HepG2 (cell line): ENCODE results near the gene RSL1D1. TPM values are rescaled to one million over a fixed set of nuclear protein-coding genes. Genes with fewer than 3 reads are reported as not detected.
A peak's percentile ranks its signal among the peaks of the same experiment; 100 is the strongest.

ENCODE experiments used
- ARHGAP35 ChIP-seq: sonication (generic); formaldehyde crosslinking; IDR thresholded peaks from 2 replicates; pipeline ENCODE4 v1.9.0; 2022; ENCODE audit warnings: mild to moderate bottlenecking, inconsistent platforms, moderate library complexity, missing genetic modification reagents, borderline replicate concordance
- ATAD3A ChIP-seq: sonication (generic); formaldehyde crosslinking; IDR thresholded peaks from 2 replicates; pipeline ENCODE4 v1.4.0; 2020; ENCODE audit warnings: missing genetic modification reagents
- BRCA1 ChIP-seq: sonication (generic); formaldehyde crosslinking; IDR thresholded peaks from 2 replicates; pipeline ENCODE4 v1.4.0; 2020; ENCODE audit warnings: missing genetic modification reagents
- CBX5 ChIP-seq: sonication (generic); formaldehyde crosslinking; IDR thresholded peaks from 2 replicates; pipeline ENCODE4 v1.4.0; 2020; ENCODE audit warnings: missing genetic modification reagents, borderline replicate concordance
- DMAP1 ChIP-seq: IDR thresholded peaks from 2 replicates; pipeline ENCODE4 v1.6.1; 2016
- ISX ChIP-seq: sonication (generic); formaldehyde crosslinking; conservative IDR thresholded peaks from 2 replicates; pipeline ENCODE4 v1.5.0; 2020; ENCODE audit warnings: missing genetic modification reagents
- NFYC ChIP-seq: IDR thresholded peaks from 2 replicates; pipeline ENCODE4 v1.6.1; 2016; ENCODE audit warnings: missing genetic modification reagents, missing compliant biosample characterization
- POLR2AphosphoS5 ChIP-seq: IDR thresholded peaks from 2 replicates; pipeline ENCODE4 v1.6.1; 2012; ENCODE audit warnings: low read depth, low read length
- REPIN1 ChIP-seq: sonication (generic); formaldehyde crosslinking; IDR thresholded peaks from 2 replicates; pipeline ENCODE4 v1.8.0; 2022; ENCODE audit warnings: missing genetic modification reagents, low read depth, mild to moderate bottlenecking, borderline replicate concordance
- RFXANK ChIP-seq: IDR thresholded peaks from 2 replicates; pipeline ENCODE4 v1.6.1; 2016
- SIN3A ChIP-seq: IDR thresholded peaks from 2 replicates; pipeline ENCODE4 v1.6.1; 2011; ENCODE audit warnings: low read depth, mild to moderate bottlenecking, control low read depth, low read length, borderline replicate concordance
- STAT5B ChIP-seq: sonication (generic); formaldehyde crosslinking; IDR thresholded peaks from 2 replicates; pipeline ENCODE4 v1.4.0; 2020; ENCODE audit warnings: missing genetic modification reagents
- ZNF260 ChIP-seq: sonication (generic); formaldehyde crosslinking; IDR thresholded peaks from 2 replicates; pipeline ENCODE4 v1.4.0; 2020; ENCODE audit warnings: missing genetic modification reagents, low read depth, mild to moderate bottlenecking, borderline replicate concordance
- ZNF33B ChIP-seq: sonication (generic); formaldehyde crosslinking; IDR thresholded peaks from 2 replicates; pipeline ENCODE4 v1.5.1; 2020; ENCODE audit warnings: mild to moderate bottlenecking, missing genetic modification reagents
- ZNF709 ChIP-seq: sonication (generic); formaldehyde crosslinking; IDR thresholded peaks from 2 replicates; pipeline ENCODE4 v1.5.0; 2020; ENCODE audit warnings: mild to moderate bottlenecking, missing genetic modification reagents
- ZSCAN9 ChIP-seq: IDR thresholded peaks from 2 replicates; pipeline ENCODE4 v1.6.1; 2016; ENCODE audit warnings: borderline replicate concordance
- polyA plus RNA-seq, 8 experiments: library from polyadenylated mRNA; depleted of rRNA in 3 of 8; stranded (reverse) in 7 of 8; unstranded in 1 of 8; fragments of >200 nt; fragmentation: Illumina TruSeq in 4 of 8; extraction: Trizol in 4 of 8; gene quantifications; 2 replicates each; pipeline versions ENCODE4 v1.2.1 to v1.2.3, GENCODE V29; 2011 to 2016; ENCODE audit warnings: low read depth in 4 of 8, missing spikeins in 1 of 8, mixed read lengths in 1 of 8; ENCODE audit not compliant: insufficient read depth in 1 of 8
- total RNA-seq, 5 experiments: library from RNA; depleted of rRNA; stranded (reverse); fragments of >200 nt; fragmentation: Illumina TruSeq; extraction: Trizol; gene quantifications; 2 replicates each; pipeline ENCODE4 v1.2.3, GENCODE V29; 2016; ENCODE audit warnings: low read depth in 1 of 5
- TF ChIP-seq, protein P1 (sequence below): fragments of 450-650 bp; IDR thresholded peaks from 2 replicates; pipeline ENCODE4 v1.6.1; 2017; ENCODE audit warnings: mild to moderate bottlenecking
- TF ChIP-seq, protein P2 (sequence below): sonication (generic); formaldehyde crosslinking; IDR thresholded peaks from 2 replicates; pipeline ENCODE4 v1.5.0; 2020; ENCODE audit warnings: mild to moderate bottlenecking, missing genetic modification reagents, borderline replicate concordance

RSL1D1 gene
- total and polyA plus RNA-seq, 2 of the 13 experiments (the other 11 are each of a cell fraction or from before 2014, with no cell fraction given) = 187 to 343 TPM

DNA sequence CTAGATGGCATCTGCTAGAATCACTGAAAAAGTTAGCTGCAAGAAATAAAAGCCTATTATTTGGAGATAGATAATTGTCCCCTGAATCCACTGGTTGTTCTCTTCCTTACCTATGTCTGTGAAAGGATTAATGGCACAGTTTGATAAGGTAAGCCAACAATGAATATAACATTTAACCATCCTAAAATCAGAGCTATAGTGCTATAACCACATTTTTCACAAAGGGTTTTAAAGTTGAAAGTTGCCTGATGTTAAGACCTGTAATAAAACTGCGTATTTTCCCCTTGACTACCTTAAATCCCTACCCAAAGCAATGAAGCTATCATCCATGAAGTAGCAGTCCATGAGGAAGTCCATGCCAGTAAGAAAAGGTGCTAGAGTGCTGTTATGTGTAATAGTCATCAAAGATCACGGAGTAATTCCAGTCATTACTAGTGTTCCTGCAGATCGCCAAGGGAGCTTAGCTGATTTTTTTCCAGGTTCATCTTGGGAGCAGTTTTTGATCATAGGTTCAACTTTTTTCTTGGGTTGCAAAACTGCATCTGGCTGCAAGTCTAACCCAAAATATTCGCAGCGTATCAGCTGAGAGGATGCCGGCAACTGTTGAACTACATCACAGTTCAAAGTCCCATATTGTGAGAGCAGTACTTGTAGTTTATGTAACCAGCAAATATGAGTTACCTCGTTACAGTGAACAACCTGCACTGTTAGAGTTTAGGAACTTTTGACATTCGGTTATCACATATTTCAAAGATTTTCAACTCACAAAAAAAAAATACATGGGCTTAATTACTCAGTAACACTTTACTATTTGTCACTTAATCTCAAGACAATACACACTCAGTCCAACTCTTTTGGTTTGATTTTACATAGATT lies 18.2 kb upstream of the RSL1D1 start (continued):
- TF ChIP-seq, protein P1, sequence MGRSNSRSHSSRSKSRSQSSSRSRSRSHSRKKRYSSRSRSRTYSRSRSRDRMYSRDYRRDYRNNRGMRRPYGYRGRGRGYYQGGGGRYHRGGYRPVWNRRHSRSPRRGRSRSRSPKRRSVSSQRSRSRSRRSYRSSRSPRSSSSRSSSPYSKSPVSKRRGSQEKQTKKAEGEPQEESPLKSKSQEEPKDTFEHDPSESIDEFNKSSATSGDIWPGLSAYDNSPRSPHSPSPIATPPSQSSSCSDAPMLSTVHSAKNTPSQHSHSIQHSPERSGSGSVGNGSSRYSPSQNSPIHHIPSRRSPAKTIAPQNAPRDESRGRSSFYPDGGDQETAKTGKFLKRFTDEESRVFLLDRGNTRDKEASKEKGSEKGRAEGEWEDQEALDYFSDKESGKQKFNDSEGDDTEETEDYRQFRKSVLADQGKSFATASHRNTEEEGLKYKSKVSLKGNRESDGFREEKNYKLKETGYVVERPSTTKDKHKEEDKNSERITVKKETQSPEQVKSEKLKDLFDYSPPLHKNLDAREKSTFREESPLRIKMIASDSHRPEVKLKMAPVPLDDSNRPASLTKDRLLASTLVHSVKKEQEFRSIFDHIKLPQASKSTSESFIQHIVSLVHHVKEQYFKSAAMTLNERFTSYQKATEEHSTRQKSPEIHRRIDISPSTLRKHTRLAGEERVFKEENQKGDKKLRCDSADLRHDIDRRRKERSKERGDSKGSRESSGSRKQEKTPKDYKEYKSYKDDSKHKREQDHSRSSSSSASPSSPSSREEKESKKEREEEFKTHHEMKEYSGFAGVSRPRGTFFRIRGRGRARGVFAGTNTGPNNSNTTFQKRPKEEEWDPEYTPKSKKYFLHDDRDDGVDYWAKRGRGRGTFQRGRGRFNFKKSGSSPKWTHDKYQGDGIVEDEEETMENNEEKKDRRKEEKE = no peak
- TF ChIP-seq BRCA1 (CRISPR knock-in tag) (peak; percentile 32; the same call in 1 of the 2 replicates), NFYC (CRISPR knock-in tag) (peak; percentile 66), ZNF709 (no peak), ZSCAN9 (CRISPR knock-in tag) (peak; percentile 72; the same call in 1 of the 2 replicates), DMAP1 (CRISPR knock-in tag) (0 out of 2 replicates have a peak, but pooled peaks have one; percentile 30), REPIN1 (CRISPR knock-in tag) (no peak), ISX (no peak), SIN3A (peak; percentile 87), ARHGAP35 (no peak), POLR2AphosphoS5 (no peak; the same call in 1 of the 2 replicates), ZNF260 (no peak), CBX5 (CRISPR knock-in tag) (no peak), STAT5B (CRISPR knock-in tag) (no peak), RFXANK (no peak), ZNF33B (CRISPR knock-in tag) (no peak), ATAD3A (CRISPR knock-in tag) (no peak)
- TF ChIP-seq, protein P2, sequence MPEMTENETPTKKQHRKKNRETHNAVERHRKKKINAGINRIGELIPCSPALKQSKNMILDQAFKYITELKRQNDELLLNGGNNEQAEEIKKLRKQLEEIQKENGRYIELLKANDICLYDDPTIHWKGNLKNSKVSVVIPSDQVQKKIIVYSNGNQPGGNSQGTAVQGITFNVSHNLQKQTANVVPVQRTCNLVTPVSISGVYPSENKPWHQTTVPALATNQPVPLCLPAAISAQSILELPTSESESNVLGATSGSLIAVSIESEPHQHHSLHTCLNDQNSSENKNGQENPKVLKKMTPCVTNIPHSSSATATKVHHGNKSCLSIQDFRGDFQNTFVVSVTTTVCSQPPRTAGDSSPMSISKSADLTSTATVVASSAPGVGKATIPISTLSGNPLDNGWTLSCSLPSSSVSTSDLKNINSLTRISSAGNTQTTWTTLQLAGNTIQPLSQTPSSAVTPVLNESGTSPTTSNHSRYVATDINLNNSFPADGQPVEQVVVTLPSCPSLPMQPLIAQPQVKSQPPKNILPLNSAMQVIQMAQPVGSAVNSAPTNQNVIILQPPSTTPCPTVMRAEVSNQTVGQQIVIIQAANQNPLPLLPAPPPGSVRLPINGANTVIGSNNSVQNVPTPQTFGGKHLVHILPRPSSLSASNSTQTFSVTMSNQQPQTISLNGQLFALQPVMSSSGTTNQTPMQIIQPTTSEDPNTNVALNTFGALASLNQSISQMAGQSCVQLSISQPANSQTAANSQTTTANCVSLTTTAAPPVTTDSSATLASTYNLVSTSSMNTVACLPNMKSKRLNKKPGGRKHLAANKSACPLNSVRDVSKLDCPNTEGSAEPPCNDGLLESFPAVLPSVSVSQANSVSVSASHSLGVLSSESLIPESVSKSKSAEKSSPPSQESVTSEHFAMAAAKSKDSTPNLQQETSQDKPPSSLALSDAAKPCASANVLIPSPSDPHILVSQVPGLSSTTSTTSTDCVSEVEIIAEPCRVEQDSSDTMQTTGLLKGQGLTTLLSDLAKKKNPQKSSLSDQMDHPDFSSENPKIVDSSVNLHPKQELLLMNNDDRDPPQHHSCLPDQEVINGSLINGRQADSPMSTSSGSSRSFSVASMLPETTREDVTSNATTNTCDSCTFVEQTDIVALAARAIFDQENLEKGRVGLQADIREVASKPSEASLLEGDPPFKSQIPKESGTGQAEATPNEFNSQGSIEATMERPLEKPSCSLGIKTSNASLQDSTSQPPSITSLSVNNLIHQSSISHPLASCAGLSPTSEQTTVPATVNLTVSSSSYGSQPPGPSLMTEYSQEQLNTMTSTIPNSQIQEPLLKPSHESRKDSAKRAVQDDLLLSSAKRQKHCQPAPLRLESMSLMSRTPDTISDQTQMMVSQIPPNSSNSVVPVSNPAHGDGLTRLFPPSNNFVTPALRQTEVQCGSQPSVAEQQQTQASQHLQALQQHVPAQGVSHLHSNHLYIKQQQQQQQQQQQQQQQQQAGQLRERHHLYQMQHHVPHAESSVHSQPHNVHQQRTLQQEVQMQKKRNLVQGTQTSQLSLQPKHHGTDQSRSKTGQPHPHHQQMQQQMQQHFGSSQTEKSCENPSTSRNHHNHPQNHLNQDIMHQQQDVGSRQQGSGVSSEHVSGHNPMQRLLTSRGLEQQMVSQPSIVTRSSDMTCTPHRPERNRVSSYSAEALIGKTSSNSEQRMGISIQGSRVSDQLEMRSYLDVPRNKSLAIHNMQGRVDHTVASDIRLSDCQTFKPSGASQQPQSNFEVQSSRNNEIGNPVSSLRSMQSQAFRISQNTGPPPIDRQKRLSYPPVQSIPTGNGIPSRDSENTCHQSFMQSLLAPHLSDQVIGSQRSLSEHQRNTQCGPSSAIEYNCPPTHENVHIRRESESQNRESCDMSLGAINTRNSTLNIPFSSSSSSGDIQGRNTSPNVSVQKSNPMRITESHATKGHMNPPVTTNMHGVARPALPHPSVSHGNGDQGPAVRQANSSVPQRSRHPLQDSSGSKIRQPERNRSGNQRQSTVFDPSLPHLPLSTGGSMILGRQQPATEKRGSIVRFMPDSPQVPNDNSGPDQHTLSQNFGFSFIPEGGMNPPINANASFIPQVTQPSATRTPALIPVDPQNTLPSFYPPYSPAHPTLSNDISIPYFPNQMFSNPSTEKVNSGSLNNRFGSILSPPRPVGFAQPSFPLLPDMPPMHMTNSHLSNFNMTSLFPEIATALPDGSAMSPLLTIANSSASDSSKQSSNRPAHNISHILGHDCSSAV (CRISPR knock-in tag) = no peak
